HepG2 (cell line): ENCODE data around the gene TOMM20. TPM values are rescaled to one million over a fixed set of nuclear protein-coding genes. Genes with fewer than 3 reads are reported as not detected.

ENCODE experiments used
- DMAP1 ChIP-seq: IDR thresholded peaks from 2 replicates; pipeline ENCODE4 v1.6.1; 2016
- HNRNPL ChIP-seq: fragments of 200-400 bp; formaldehyde crosslinking; IDR thresholded peaks from 2 replicates; pipeline ENCODE4 v1.6.1; 2017; ENCODE audit warnings: mild to moderate bottlenecking, low read depth, low read length
- ISL2 ChIP-seq: sonication (generic); formaldehyde crosslinking; IDR thresholded peaks from 2 replicates; pipeline ENCODE4 v1.5.0; 2020; ENCODE audit warnings: missing genetic modification reagents
- MBD4 ChIP-seq: IDR thresholded peaks from 2 replicates; pipeline ENCODE4 v1.6.1; 2012; ENCODE audit warnings: low read length, inconsistent platforms, borderline replicate concordance
- PPARG ChIP-seq: conservative IDR thresholded peaks from 2 replicates; pipeline ENCODE4 v1.6.1; 2016; ENCODE audit warnings: missing biosample characterization, missing genetic modification reagents
- TSC22D2 ChIP-seq: sonication (generic); formaldehyde crosslinking; IDR thresholded peaks from 2 replicates; pipeline ENCODE4 v1.5.1; 2020; ENCODE audit warnings: missing genetic modification reagents, mild to moderate bottlenecking, borderline replicate concordance
- ZBTB20 ChIP-seq: sonication (generic); formaldehyde crosslinking; IDR thresholded peaks from 2 replicates; pipeline ENCODE4 v1.8.1; 2023; ENCODE audit warnings: missing genetic modification reagents, low read depth, mild to moderate bottlenecking, borderline replicate concordance
- ZFP1 ChIP-seq: IDR thresholded peaks from 2 replicates; pipeline ENCODE4 v1.6.1; 2016
- ZMYM2 ChIP-seq: sonication (generic); formaldehyde crosslinking; IDR thresholded peaks from 2 replicates; pipeline ENCODE4 v1.8.0; 2022; ENCODE audit warnings: mild to moderate bottlenecking, missing genetic modification reagents
- ZNF232 ChIP-seq: sonication (generic); formaldehyde crosslinking; IDR thresholded peaks from 2 replicates; pipeline ENCODE4 v1.4.0; 2020; ENCODE audit warnings: missing genetic modification reagents, borderline replicate concordance
- ZNF503 ChIP-seq: sonication (generic); formaldehyde crosslinking; IDR thresholded peaks from 2 replicates; pipeline ENCODE4 v1.4.0; 2020; ENCODE audit warnings: missing genetic modification reagents
- ZNF619 ChIP-seq: sonication (generic); formaldehyde crosslinking; IDR thresholded peaks from 2 replicates; pipeline ENCODE4 v1.4.0; 2020; ENCODE audit warnings: mild to moderate bottlenecking, missing genetic modification reagents
- ZNF879 ChIP-seq: sonication (generic); formaldehyde crosslinking; IDR thresholded peaks from 2 replicates; pipeline ENCODE4 v1.8.1; 2023; ENCODE audit warnings: missing genetic modification reagents
- polyA plus RNA-seq, 8 experiments: library from polyadenylated mRNA; depleted of rRNA in 3 of 8; stranded (reverse) in 7 of 8; unstranded in 1 of 8; fragments of >200 nt; fragmentation: Illumina TruSeq in 4 of 8; extraction: Trizol in 4 of 8; gene quantifications; 2 replicates each; pipeline versions ENCODE4 v1.2.1 to v1.2.3, GENCODE V29; 2011 to 2016; ENCODE audit warnings: low read depth in 4 of 8, missing spikeins in 1 of 8, mixed read lengths in 1 of 8; ENCODE audit not compliant: insufficient read depth in 1 of 8
- total RNA-seq, 5 experiments: library from RNA; depleted of rRNA; stranded (reverse); fragments of >200 nt; fragmentation: Illumina TruSeq; extraction: Trizol; gene quantifications; 2 replicates each; pipeline ENCODE4 v1.2.3, GENCODE V29; 2016; ENCODE audit warnings: low read depth in 1 of 5
- TF ChIP-seq, protein P1 (sequence below): sonication (generic); formaldehyde crosslinking; IDR thresholded peaks from 2 replicates; pipeline ENCODE4 v1.4.0; 2020; ENCODE audit warnings: mild to moderate bottlenecking, missing genetic modification reagents
- TF ChIP-seq, protein P2 (sequence below), 2 experiments: fragments of 450-650 bp in 1 of 2; sonication (generic) in 1 of 2; formaldehyde crosslinking; IDR thresholded peaks; 2 replicates each; pipeline versions ENCODE4 v1.5.0 to v1.8.0; 2020 to 2022; ENCODE audit warnings: mild to moderate bottlenecking in 1 of 2, missing genetic modification reagents in 1 of 2
- TF ChIP-seq, protein P3 (sequence below): sonication (generic); formaldehyde crosslinking; IDR thresholded peaks from 2 replicates; pipeline ENCODE4 v1.5.1; 2020; ENCODE audit warnings: mild to moderate bottlenecking, missing genetic modification reagents, moderate library complexity
- TF ChIP-seq, protein P4 (sequence below): sonication (generic); formaldehyde crosslinking; IDR thresholded peaks from 2 replicates; pipeline ENCODE4 v1.8.1; 2023; ENCODE audit warnings: mild to moderate bottlenecking, moderate library complexity, missing genetic modification reagents

The TOMM20 gene
- total and polyA plus RNA-seq, 2 of the 13 experiments (the other 11 are each of a cell fraction or from before 2014, with no cell fraction given): 153 to 376 TPM

GRCh38 chr1:235073331-235073967 lies 55.2 kb downstream of the TOMM20 start (continued):
- TF ChIP-seq ZMYM2 (CRISPR knock-in tag) (peak; percentile 51; the same call in 1 of the 2 replicates), MBD4 (no peak), ZNF619 (CRISPR knock-in tag) (peak; percentile 54; the same call in 1 of the 2 replicates), ZFP1 (peak; percentile 88; the same call in 1 of the 2 replicates), HNRNPL (peak; percentile 99), ZNF879 (CRISPR knock-in tag) (no peak), DMAP1 (CRISPR knock-in tag) (peak; percentile 59; the same call in 1 of the 2 replicates), ZNF232 (CRISPR knock-in tag) (no peak), ISL2 (peak; percentile 96), ZNF503 (peak; percentile 77; the same call in 1 of the 2 replicates), TSC22D2 (CRISPR knock-in tag) (peak; percentile 73; the same call in 1 of the 2 replicates), PPARG (peak; percentile 98), ZBTB20 (CRISPR knock-in tag) (0 out of 2 replicates have a peak, but pooled peaks have one; percentile 33)
- TF ChIP-seq, protein P1, sequence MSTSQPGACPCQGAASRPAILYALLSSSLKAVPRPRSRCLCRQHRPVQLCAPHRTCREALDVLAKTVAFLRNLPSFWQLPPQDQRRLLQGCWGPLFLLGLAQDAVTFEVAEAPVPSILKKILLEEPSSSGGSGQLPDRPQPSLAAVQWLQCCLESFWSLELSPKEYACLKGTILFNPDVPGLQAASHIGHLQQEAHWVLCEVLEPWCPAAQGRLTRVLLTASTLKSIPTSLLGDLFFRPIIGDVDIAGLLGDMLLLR (CRISPR knock-in tag): peak; percentile 69
- TF ChIP-seq, protein P2, sequence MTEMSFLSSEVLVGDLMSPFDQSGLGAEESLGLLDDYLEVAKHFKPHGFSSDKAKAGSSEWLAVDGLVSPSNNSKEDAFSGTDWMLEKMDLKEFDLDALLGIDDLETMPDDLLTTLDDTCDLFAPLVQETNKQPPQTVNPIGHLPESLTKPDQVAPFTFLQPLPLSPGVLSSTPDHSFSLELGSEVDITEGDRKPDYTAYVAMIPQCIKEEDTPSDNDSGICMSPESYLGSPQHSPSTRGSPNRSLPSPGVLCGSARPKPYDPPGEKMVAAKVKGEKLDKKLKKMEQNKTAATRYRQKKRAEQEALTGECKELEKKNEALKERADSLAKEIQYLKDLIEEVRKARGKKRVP (CRISPR knock-in tag; IDR thresholded peaks at IDR 0.05): peak in 1 of 2 experiments; percentile 90; a peak in 2 of 4 replicates
- TF ChIP-seq, protein P3, sequence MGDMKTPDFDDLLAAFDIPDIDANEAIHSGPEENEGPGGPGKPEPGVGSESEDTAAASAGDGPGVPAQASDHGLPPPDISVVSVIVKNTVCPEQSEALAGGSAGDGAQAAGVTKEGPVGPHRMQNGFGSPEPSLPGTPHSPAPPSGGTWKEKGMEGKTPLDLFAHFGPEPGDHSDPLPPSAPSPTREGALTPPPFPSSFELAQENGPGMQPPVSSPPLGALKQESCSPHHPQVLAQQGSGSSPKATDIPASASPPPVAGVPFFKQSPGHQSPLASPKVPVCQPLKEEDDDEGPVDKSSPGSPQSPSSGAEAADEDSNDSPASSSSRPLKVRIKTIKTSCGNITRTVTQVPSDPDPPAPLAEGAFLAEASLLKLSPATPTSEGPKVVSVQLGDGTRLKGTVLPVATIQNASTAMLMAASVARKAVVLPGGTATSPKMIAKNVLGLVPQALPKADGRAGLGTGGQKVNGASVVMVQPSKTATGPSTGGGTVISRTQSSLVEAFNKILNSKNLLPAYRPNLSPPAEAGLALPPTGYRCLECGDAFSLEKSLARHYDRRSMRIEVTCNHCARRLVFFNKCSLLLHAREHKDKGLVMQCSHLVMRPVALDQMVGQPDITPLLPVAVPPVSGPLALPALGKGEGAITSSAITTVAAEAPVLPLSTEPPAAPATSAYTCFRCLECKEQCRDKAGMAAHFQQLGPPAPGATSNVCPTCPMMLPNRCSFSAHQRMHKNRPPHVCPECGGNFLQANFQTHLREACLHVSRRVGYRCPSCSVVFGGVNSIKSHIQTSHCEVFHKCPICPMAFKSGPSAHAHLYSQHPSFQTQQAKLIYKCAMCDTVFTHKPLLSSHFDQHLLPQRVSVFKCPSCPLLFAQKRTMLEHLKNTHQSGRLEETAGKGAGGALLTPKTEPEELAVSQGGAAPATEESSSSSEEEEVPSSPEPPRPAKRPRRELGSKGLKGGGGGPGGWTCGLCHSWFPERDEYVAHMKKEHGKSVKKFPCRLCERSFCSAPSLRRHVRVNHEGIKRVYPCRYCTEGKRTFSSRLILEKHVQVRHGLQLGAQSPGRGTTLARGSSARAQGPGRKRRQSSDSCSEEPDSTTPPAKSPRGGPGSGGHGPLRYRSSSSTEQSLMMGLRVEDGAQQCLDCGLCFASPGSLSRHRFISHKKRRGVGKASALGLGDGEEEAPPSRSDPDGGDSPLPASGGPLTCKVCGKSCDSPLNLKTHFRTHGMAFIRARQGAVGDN (CRISPR knock-in tag): peak; percentile 98
- TF ChIP-seq, protein P4, sequence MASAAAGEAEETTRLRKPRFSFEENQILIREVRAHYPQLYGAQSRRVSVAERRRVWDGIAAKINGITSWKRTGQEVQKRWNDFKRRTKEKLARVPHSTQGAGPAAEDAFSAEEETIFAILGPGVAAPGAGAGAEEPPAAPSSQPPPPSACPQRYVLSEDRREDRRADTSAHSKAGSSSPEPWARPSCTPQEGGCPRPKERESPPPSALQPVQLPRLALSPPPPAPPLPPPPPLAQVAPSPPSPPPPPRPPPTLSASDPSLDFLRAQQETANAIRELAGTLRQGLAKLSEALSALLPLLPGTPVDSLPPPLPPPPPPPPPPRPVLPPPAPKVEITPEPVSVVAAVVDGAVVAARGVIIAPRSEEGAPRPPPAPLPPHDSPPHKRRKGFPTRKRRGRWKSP (CRISPR knock-in tag): peak; percentile 87; the same call in 1 of the 2 replicates
